ENCODE results near the gene ZNF786.

- TF ChIP-seq POLR2A (IDR thresholded peaks at IDR 0.05): no peak
- TF ChIP-seq CTCF (IDR thresholded peaks at IDR 0.05): no peak
- no peak for TF ChIP-seq POLR2AphosphoS5 (IDR thresholded peaks at IDR 0.05)
These were observed 6.6 kb upstream of the ZNF786 start for GRCh38 chr7:149097088-149097487.

Data from prostate gland (tissue), 2 donors.